LNCaP clone FGC (cell line): ENCODE measurements around the gene MAML3.
A peak's percentile ranks its signal among the peaks of the same experiment; 100 is the strongest.

ENCODE experiments used
- DNase-seq: peaks from one replicate; pipeline ENCODE4 v3.0.0-alpha.2; 2011; ENCODE audit warnings: low read depth
- H3K4me3 ChIP-seq: 2 replicates; pipeline ENCODE4 v1.5.1; 2011; ENCODE audit warnings: mild to moderate bottlenecking, low read depth, low read length, control low read depth
- TF ChIP-seq, protein P1 (sequence below): IDR thresholded peaks from 2 replicates; pipeline ENCODE4 v1.5.1; 2012; ENCODE audit warnings: mild to moderate bottlenecking; ENCODE audit not compliant: control insufficient read depth, insufficient read depth; ENCODE audit errors: extremely low read depth

The MAML3 gene

DNA sequence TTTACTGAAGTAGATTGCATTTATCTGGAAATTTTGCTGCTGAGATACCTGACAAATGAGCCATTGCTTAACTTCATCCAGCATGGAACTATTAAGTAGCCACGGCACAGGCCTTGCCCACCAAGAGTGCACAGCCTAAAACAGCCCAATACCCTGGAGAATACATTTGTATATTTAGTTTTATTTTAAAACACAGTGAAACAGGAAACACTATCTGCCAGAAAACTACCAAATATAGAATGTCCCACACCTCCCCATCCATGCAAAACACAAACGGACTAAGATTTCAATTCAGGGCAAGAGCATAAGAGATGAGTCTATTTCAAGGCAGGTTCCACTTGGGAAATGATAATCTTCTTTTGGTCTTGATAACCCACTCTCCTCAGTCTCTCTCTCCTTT is 57.1 kb downstream of the MAML3 start:
- DNase-seq, result no peak
- TF ChIP-seq, protein P1, sequence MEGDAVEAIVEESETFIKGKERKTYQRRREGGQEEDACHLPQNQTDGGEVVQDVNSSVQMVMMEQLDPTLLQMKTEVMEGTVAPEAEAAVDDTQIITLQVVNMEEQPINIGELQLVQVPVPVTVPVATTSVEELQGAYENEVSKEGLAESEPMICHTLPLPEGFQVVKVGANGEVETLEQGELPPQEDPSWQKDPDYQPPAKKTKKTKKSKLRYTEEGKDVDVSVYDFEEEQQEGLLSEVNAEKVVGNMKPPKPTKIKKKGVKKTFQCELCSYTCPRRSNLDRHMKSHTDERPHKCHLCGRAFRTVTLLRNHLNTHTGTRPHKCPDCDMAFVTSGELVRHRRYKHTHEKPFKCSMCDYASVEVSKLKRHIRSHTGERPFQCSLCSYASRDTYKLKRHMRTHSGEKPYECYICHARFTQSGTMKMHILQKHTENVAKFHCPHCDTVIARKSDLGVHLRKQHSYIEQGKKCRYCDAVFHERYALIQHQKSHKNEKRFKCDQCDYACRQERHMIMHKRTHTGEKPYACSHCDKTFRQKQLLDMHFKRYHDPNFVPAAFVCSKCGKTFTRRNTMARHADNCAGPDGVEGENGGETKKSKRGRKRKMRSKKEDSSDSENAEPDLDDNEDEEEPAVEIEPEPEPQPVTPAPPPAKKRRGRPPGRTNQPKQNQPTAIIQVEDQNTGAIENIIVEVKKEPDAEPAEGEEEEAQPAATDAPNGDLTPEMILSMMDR, result no peak
- H3K4me3 ChIP-seq, result no peak overlapping the region

DNA sequence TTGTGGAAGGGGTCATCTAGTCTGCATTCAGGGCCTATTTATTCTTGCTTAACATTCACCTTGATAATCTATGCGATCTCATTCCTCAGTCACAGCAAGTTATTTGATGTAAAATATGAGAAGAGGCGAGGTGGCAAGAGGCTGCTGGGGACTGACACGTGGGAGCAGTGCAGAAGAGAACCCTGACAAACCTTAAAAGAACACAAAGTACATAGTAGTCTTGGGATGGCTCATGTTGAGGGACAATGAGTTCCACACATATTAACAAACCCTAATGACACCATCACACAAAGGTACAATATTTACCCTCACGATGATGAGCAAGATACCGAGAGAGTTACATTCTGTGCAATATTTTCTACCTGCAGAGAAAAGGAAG is 57.5 kb downstream of the MAML3 start:
- no peak overlapping the region for H3K4me3 ChIP-seq
- TF ChIP-seq, protein P1, result no peak
- DNase-seq, result no peak

DNA sequence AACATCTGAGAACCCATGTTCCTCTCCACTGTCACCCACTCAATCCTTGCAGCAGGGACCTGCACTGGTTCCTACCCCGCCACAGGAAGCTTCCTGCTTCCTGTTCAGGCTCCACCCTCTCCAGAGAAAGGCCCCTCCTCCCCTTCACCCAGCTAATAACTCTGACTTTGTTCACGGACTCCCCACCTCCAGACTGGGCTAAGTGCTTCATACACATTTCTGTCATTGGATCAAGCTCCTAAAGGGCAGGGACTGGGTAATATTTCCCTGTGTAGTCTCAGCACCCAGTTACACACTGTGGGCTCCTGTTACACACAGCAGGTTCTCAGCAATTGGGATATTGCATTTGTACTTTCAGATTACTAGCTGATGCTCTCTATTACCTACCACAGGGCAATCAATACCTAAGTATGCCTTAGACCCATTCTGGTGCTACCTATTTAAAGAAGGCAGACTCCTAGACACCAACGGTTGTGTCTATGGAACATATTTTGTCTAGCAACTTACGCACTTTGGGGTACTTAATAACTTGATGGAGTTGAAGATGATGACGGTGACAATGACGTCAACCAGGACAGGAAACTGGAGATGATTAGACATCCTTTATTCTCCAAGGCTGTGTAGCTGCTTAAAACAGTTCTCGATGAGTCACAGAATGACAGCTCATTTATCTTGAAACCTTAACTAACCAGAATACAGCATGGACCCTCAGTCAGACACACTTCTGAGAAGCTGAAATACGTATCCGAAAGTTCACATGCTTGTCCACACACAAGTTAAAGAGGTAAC is 58.1 kb downstream of the MAML3 start:
- no peak for DNase-seq
- no peak overlapping the region for H3K4me3 ChIP-seq
- TF ChIP-seq, protein P1, result no peak

DNA sequence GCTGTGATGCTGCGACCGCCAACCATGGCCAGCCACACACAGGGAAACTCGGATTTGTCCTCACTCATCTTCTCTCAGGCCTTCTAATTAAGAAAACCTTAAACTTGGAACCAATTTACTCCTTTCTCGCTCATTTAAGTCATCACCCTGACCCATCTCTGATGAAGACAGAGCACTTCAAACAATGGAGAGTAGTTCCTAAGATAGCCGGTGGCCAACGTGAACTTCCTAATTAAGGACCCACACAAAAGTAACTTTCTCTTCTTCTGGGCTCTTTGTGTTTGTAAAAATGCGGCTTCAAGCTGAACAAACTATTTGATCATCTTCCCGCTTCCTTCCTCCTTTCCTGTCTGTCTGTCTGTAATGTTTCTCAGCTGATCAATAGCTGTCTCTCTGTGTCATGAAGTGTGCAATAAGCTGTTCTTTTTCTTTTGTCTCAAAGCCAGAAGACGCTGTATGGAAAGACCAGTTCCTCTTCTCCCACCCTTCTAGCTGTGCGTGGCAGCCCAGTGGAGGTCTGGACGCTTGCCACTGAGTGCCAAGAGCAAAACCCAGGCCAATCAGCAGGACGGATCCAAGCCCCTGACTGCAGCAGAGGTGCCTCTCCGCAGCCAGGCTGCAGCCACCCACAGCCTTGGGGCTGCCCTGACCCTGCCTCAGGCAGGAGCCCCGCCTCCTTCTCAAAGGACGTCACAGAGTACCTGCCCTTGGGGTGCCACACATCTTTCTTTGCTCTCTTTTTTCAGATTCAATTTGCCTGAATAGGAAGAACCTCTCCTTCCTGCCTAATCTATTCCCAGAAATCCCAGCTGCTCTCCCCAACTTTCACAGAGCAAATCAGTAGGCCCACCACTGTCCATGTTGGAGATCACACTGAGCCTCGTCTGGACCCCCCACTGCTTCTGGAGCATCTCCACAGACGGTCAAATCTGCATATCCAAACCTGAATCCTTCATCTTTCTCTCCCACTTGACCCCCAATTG is 59.3 kb downstream of the MAML3 start:
- TF ChIP-seq, protein P1, result no peak
- peak; percentile 50 for DNase-seq
- H3K4me3 ChIP-seq, result no peak overlapping the region

DNA sequence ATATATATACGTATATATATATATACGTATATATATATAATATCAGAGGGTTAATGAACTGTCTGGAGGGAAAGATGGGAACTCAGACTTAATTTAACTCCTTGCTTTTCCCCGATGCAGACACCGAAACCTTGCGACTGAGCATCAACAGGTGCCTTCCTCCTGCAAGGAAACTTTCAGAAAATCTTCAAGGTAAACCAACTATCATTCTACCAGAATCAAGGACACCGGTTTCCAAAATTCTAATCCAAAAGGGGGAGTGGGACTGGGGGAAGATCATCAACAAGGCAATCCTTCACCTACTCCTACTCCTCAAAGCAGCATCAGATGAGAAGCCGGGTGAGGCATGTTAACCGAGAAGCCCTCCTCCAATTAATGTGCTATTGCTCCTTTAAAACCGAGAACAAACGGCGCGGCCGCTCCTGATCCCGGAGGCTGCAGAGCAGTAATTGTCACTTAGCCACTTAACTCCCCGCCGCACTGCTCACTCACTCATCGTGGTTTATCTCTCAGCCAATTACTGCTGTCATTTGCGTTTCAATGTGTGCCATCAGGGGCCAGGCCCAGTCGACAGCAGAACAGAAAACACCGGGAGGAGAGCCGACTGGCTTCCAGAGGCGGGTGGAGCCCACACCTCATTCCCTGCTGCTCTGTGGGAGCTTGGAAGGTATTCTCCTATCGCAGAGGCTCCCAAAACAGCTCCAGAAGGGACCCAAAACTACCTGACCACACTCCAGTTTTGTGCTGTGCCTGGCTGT is 61.7 kb downstream of the MAML3 start:
- no peak overlapping the region for H3K4me3 ChIP-seq
- TF ChIP-seq, protein P1, result no peak
- no peak for DNase-seq

DNA sequence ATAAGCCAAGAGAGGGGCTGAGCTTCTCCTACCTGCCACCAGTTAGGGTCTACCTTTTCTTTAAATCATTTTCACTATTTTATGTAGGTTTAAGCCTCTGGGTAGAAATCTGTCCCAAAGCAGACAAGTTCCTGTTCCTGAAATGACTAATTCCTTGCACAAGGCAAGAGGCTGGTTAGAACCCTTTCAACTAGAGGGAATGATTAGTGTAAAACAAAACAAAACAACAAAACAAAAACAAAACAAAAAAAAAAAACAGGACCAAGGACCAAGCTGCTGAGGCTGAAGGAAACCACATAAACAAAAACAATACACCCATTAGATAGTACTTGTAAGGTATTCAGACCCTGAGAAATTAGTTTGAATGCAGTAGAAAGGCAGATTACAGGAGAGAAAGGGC is 62.7 kb downstream of the MAML3 start:
- no peak for DNase-seq
- TF ChIP-seq, protein P1, result no peak
- H3K4me3 ChIP-seq, result no peak overlapping the region
